ENCODE measurements around the gene MT1M.

DNA sequence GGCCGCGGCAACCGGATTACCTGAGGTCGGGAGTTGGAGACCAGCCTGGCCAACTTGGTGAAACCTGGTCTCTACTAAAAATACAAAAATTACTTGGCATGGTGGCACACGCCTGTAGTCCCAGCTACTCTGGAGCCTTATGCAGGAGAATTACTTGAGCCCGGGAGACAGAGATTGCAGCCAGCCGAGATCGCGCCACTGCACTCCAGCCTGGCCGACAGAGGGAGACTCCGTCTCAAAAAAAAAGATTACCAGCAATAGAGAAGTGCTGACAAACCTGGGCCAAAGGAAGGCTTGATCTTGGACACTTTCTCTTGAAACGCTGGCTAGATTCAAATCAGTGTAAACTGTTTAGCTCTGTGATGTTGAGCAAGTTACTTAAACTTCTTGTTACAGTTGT is 41.5 kb downstream of the MT1M start:
- TF ChIP-seq CTCF (conservative IDR thresholded peaks at IDR 0.05; ENCODE audit: low read length) (peak; percentile 45), EZH2phosphoT487 (IDR thresholded peaks at IDR 0.05; ENCODE audit: borderline replicate concordance) (no peak)

Data from Loucy (cell line).